Measurements from ENCODE around the gene C4orf51. TPM values are rescaled to one million over a fixed set of nuclear protein-coding genes. Genes with fewer than 3 reads are reported as not detected.

C4orf51 gene
- total and polyA plus RNA-seq, 2 of the 13 experiments (the other 11 are each of a cell fraction or from before 2014, with no cell fraction given) = not detected

DNA sequence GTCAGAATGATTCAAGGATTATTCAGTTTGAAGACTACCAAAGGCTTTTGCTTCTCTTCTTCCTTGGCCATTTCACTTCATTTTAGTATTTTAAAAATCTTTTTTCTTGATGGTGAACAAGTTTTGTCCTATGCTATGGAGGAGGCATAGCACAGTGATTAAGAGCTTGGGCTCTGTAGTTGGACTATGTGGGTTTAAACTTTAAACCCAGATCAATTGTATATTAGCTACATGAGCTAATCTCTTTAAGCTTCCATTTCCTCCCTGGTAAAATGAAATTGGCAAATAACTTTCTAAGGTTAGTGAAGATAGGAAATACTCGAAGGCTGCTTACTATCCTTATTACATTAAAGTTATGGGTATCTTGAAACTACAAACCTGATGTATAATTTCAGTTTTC, 23.8 kb upstream of the C4orf51 start (continued):
- TF ChIP-seq JARID2 (CRISPR knock-in tag; IDR thresholded peaks at IDR 0.05; ENCODE audit: insufficient replicate concordance) = no peak

GRCh38 chr4:145660064-145660463, 19.9 kb upstream of the C4orf51 start:
- Histone ChIP-seq H3K4me2 (ENCODE audit: low read depth, low read length) (no peak overlapping the region), H3K4me1 (ENCODE audit: insufficient read depth, low read length) (no peaks in the 10 kb centered on the region), H3K27me3 (ENCODE audit: control insufficient read depth in 1 of 2, insufficient read depth in 2 of 2, low read length in 2 of 2) (no peaks in the 10 kb centered on the region), H3K9me3 (ENCODE audit: low read length) (no peaks in the 10 kb centered on the region), H3K79me2 (ENCODE audit: insufficient read depth, low read length) (no peaks in the 10 kb centered on the region), H2AFZ (ENCODE audit: low read length) (no peak overlapping the region), H3K27ac (ENCODE audit: extremely low read length, insufficient read depth, low read length) (no peak overlapping the region), H3K4me3 (replicated peaks in 1 of 3; ENCODE audit: insufficient read depth in 1 of 3, low read depth in 2 of 3, low read length in 3 of 3) (no peak overlapping the region), H4K20me1 (ENCODE audit: insufficient read depth, low read length) (no peaks in the 10 kb centered on the region), H3K36me3 (replicated peaks in 1 of 2; ENCODE audit: control insufficient read depth in 1 of 2, insufficient read depth in 2 of 2, low read length in 2 of 2) (no peaks in the 10 kb centered on the region), H3K9ac (ENCODE audit: insufficient read depth, low read depth, low read length) (no peak overlapping the region)
- ATAC-seq = no peak
- no peak for FAIRE-seq
- ChIA-PET CTCF (ENCODE audit: low intra/inter-chr PET ratio, low total read pairs) (no interaction called here), POLR2A (no interaction called here)
- TF ChIP-seq, protein P1, sequence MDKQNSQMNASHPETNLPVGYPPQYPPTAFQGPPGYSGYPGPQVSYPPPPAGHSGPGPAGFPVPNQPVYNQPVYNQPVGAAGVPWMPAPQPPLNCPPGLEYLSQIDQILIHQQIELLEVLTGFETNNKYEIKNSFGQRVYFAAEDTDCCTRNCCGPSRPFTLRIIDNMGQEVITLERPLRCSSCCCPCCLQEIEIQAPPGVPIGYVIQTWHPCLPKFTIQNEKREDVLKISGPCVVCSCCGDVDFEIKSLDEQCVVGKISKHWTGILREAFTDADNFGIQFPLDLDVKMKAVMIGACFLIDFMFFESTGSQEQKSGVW (CRISPR knock-in tag; IDR thresholded peaks at IDR 0.05; ENCODE audit: borderline replicate concordance) = no peak
- TF ChIP-seq IRX3 (CRISPR knock-in tag; IDR thresholded peaks at IDR 0.05; ENCODE audit: borderline replicate concordance, low read depth) = no peak
- TF ChIP-seq SAFB2 (CRISPR knock-in tag; IDR thresholded peaks at IDR 0.05; ENCODE audit: borderline replicate concordance, low read depth) = no peak
- TF ChIP-seq CENPBD1 (CRISPR knock-in tag; IDR thresholded peaks at IDR 0.05; ENCODE audit: borderline replicate concordance, low read depth) = no peak
- no peak for TF ChIP-seq EEA1 (CRISPR knock-in tag; IDR thresholded peaks at IDR 0.05; ENCODE audit: borderline replicate concordance)
- TF ChIP-seq PITX1 (CRISPR knock-in tag; IDR thresholded peaks at IDR 0.05) = no peak
- TF ChIP-seq NRL (CRISPR knock-in tag; IDR thresholded peaks at IDR 0.05; ENCODE audit: borderline replicate concordance) = no peak
- peak; percentile 91 for TF ChIP-seq MAFF (IDR thresholded peaks at IDR 0.05; ENCODE audit: low read depth, low read length)
- TF ChIP-seq TAF15 (IDR thresholded peaks at IDR 0.05; ENCODE audit: low read depth, low read length, poor library complexity, severe bottlenecking) = no peak
- TF ChIP-seq ZNF326 (CRISPR knock-in tag; IDR thresholded peaks at IDR 0.05; ENCODE audit: borderline replicate concordance) = no peak
- TF ChIP-seq MAFK (conservative IDR thresholded peaks at IDR 0.05 in 1 of 2, IDR thresholded peaks at IDR 0.05 in 1 of 2; ENCODE audit: low read length in 2 of 2) = peak; percentile 87 to 95
- TF ChIP-seq YEATS4 (CRISPR knock-in tag; IDR thresholded peaks at IDR 0.05; ENCODE audit: borderline replicate concordance) = no peak
- BruUV-seq (replicated peaks) = no TSS peak
- intact Hi-C loops (cut with micrococcal nuclease; ENCODE audit: unreplicated experiment) (no loop called here), in situ Hi-C loops (cut with HindIII; ENCODE audit: extremely low pct_ligation_motif_present, low pct_unique_long_range_greater_than_20kb) (no loop called here)
- no peak for DNase-seq (ENCODE audit: low spot score)
- 62% methylated on average over 3 of the region's 3 CpGs for WGBS (ENCODE audit: low lambda C conversion rate)

Measured in HepG2 (cell line).